ENCODE results near the gene KIF27. TPM values are rescaled to one million over a fixed set of nuclear protein-coding genes. Genes with fewer than 3 reads are reported as not detected.
A peak's percentile ranks its signal among the peaks of the same experiment; 100 is the strongest.

KIF27 gene
- 4.2 and 6.4 TPM in 2 replicates for total RNA-seq
- long read RNA-seq, partial matches to known transcripts = 21 of 44 reads
- long read RNA-seq, other reads (novel, unspliced or antisense) = 23 of 44 reads

DNA sequence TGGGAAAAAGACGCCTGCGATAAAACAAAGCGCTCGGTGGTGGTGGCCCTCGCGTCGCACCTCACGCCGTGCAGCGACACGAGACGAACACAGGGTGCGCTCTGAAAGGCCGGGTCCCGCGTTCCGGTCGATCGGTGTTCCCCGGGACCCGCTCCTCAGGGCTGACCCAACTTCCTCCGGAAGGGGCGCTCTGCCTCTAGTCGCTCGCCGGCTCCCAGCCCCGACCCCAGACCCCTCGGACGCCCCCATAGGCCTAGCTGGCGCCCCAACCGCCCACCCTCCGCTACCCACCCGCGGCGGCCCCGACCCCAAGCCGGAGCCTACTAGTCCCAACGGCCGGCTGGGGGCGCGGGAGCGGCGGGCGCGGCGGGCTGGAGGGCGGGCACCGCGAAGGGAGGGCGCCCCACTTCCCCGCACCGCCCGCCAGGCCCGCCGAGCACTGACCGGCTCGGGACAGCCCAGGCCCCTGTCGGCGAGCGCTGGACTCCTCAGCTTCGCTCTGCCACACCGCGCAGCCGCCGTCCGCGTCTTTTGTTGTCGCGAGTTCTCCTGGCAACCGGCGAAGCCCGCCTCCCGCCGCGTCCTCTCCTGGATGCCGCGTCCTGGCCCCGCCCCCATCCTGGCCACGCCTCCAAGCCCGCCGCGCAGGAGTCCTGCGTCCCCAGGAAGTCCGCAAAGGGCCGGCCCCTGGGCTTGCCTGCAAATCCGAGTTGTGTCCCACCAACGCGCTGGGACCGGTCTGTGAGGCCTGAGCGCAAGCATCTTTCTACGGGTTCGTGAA, at the start of gene KIF27:
Gene KIF27 (minus strand): TSS at position 506 of the 781 bp plus-strand sequence. CDS start 5,841 bp downstream, outside the sequence.
- Mint-ChIP-seq H3K4me3 (ENCODE audit: unreplicated experiment) (peak within 1 kb of the TSS; percentile 88), H3K27ac (ENCODE audit: unreplicated experiment) (peak within 1 kb of the TSS; percentile 97), H3K4me1 (ENCODE audit: unreplicated experiment) (peaks cover 12% of the 10 kb centered on the region), H3K36me3 (ENCODE audit: unreplicated experiment) (peaks cover 4% of the 10 kb centered on the region), H3K27me3 (ENCODE audit: unreplicated experiment) (no peaks in the 10 kb centered on the region), H3K9me3 (ENCODE audit: unreplicated experiment) (no peaks in the 10 kb centered on the region)
- DNase-seq (ENCODE audit: extremely low spot score, unreplicated experiment) = peak; percentile 100
- peak; percentile 58 for TF ChIP-seq CTCF (IDR thresholded peaks at IDR 0.05)

DNA sequence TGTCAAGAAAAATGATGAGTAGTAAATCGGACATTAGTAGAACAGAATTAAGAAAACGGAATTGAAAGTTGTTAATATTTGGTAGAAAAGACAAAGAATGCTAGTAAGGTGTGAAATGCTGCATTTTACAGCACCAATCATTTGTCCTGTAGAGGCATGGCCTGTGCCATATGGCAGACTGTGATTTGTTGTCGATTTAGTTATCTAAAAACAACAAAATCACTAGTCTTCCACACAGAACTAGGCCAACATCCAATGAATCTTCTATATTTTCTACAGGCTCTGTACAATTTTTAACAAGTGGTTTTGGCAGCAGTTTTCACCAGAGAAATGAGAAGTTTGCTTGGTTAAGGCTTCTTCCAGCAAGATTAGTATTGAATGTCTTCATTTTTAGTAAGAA, 48.4 kb upstream of the KIF27 start:
- Mint-ChIP-seq H3K36me3 (ENCODE audit: unreplicated experiment) (peaks cover 69% of the 10 kb centered on the region), H3K4me3 (ENCODE audit: unreplicated experiment) (no peak overlapping the region), H3K9me3 (ENCODE audit: unreplicated experiment) (no peaks in the 10 kb centered on the region), H3K27ac (ENCODE audit: unreplicated experiment) (no peak overlapping the region), H3K27me3 (ENCODE audit: unreplicated experiment) (no peaks in the 10 kb centered on the region), H3K4me1 (ENCODE audit: unreplicated experiment) (peaks cover 18% of the 10 kb centered on the region)
- DNase-seq (ENCODE audit: extremely low spot score, unreplicated experiment) = no peak
- TF ChIP-seq CTCF (IDR thresholded peaks at IDR 0.05) = no peak

DNA sequence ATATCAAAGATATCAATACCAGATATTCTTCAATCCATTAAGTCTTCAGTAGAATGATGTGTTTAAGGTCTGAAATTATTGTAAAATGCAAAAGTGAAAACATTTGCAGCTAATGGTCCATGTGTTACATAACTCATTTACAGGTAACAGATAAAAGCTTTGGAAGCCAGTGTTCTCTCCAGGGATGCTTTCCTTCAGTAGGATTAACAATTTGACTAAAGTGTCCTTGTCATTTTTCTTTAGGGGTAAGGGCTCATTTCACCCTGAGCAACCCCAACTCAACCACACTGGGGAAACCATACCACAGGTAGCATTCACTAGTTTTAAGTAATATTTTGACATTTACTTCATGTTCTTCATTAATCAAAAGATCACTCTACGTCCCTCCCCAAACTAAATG, 45.8 kb upstream of the KIF27 start:
- DNase-seq (ENCODE audit: extremely low spot score, unreplicated experiment) = no peak
- H3K9me3 Mint-ChIP-seq (ENCODE audit: unreplicated experiment) = no peaks in the 10 kb centered on the region
- TF ChIP-seq CTCF (IDR thresholded peaks at IDR 0.05) = no peak
- H3K27me3 Mint-ChIP-seq (ENCODE audit: unreplicated experiment) = no peaks in the 10 kb centered on the region
- H3K4me3 Mint-ChIP-seq (ENCODE audit: unreplicated experiment) = no peak overlapping the region
- peak overlapping the region; percentile 8 for H3K27ac Mint-ChIP-seq (ENCODE audit: unreplicated experiment)
- H3K4me1 Mint-ChIP-seq (ENCODE audit: unreplicated experiment) = peaks cover 21% of the 10 kb centered on the region
- peaks cover 47% of the 10 kb centered on the region for H3K36me3 Mint-ChIP-seq (ENCODE audit: unreplicated experiment)

GRCh38 chr9:83966209-83966582, 45.0 kb upstream of the KIF27 start:
- Mint-ChIP-seq H3K4me1 (ENCODE audit: unreplicated experiment) (peaks cover 25% of the 10 kb centered on the region), H3K36me3 (ENCODE audit: unreplicated experiment) (peaks cover 39% of the 10 kb centered on the region), H3K4me3 (ENCODE audit: unreplicated experiment) (no peak overlapping the region), H3K27me3 (ENCODE audit: unreplicated experiment) (no peaks in the 10 kb centered on the region), H3K9me3 (ENCODE audit: unreplicated experiment) (no peaks in the 10 kb centered on the region), H3K27ac (ENCODE audit: unreplicated experiment) (peak overlapping the region; percentile 81)
- no peak for TF ChIP-seq CTCF (IDR thresholded peaks at IDR 0.05)
- DNase-seq (ENCODE audit: extremely low spot score, unreplicated experiment) = no peak

- TF ChIP-seq CTCF (IDR thresholded peaks at IDR 0.05) = no peak
- Mint-ChIP-seq H3K4me3 (ENCODE audit: unreplicated experiment) (no peak overlapping the region), H3K27me3 (ENCODE audit: unreplicated experiment) (no peaks in the 10 kb centered on the region), H3K36me3 (ENCODE audit: unreplicated experiment) (peaks cover 32% of the 10 kb centered on the region), H3K4me1 (ENCODE audit: unreplicated experiment) (peaks cover 25% of the 10 kb centered on the region), H3K9me3 (ENCODE audit: unreplicated experiment) (no peaks in the 10 kb centered on the region), H3K27ac (ENCODE audit: unreplicated experiment) (peak overlapping the region; percentile 81)
- no peak for DNase-seq (ENCODE audit: extremely low spot score, unreplicated experiment)
Observed at GRCh38 chr9:83965350-83966208, 44.3 kb upstream of the KIF27 start.

All from osteocyte (in vitro differentiated cells).